HG02798 (cell line): ENCODE results near the gene CACNA1G.
A peak's percentile ranks its signal among the peaks of the same experiment; 100 is the strongest.

ENCODE experiments used
- ATAC-seq: cut with Tn5 transposase; IDR thresholded peaks from one replicate; pipeline ENCODE4 v1.9.1; 2021; ENCODE audit warnings: mild to moderate bottlenecking; ENCODE audit not compliant: unreplicated experiment, poor library complexity

The CACNA1G gene

GRCh38 chr17:50560185-50560824 lies at the start of gene CACNA1G:
CACNA1G (plus strand) TSS chr17:50560715; CDS start chr17:50561460, 745 bp downstream.
- ATAC-seq, result peak; percentile 92

- peak; percentile 70 for ATAC-seq
Measured at GRCh38 chr17:50511058-50511457, 49.5 kb upstream of the CACNA1G start.

GRCh38 chr17:50513495-50513894 lies 47.0 kb upstream of the CACNA1G start:
- ATAC-seq, result no peak

- no peak for ATAC-seq
Measured at GRCh38 chr17:50514388-50514787, 46.1 kb upstream of the CACNA1G start.

GRCh38 chr17:50514936-50515702 lies 45.4 kb upstream of the CACNA1G start:
- ATAC-seq, result no peak

GRCh38 chr17:50517011-50517410 lies 43.5 kb upstream of the CACNA1G start:
- ATAC-seq, result no peak

- ATAC-seq, result no peak
Measured at GRCh38 chr17:50517504-50518383, 42.8 kb upstream of the CACNA1G start.

GRCh38 chr17:50518384-50519023 lies 42.0 kb upstream of the CACNA1G start:
- ATAC-seq, result no peak

GRCh38 chr17:50519141-50519834 lies 41.2 kb upstream of the CACNA1G start:
- ATAC-seq, result no peak

- no peak for ATAC-seq
Measured at GRCh38 chr17:50520483-50520882, 40.0 kb upstream of the CACNA1G start.

GRCh38 chr17:50521514-50521913 lies 39.0 kb upstream of the CACNA1G start:
- no peak for ATAC-seq

- no peak for ATAC-seq
Measured at GRCh38 chr17:50522766-50523165, 37.7 kb upstream of the CACNA1G start.

- no peak for ATAC-seq
Measured at GRCh38 chr17:50523208-50523607, 37.3 kb upstream of the CACNA1G start.

GRCh38 chr17:50524838-50525237 lies 35.7 kb upstream of the CACNA1G start:
- ATAC-seq, result no peak

- ATAC-seq, result no peak
Measured at GRCh38 chr17:50527155-50527762, 33.3 kb upstream of the CACNA1G start.

- no peak for ATAC-seq
Measured at GRCh38 chr17:50527949-50528474, 32.5 kb upstream of the CACNA1G start.

GRCh38 chr17:50529849-50530248 lies 30.7 kb upstream of the CACNA1G start:
- no peak for ATAC-seq

- no peak for ATAC-seq
Measured at GRCh38 chr17:50531428-50532025, 29.0 kb upstream of the CACNA1G start.
